Natural killer cell treated with Interleukin-12 subunit alpha and Interleukin-12 subunit beta and Interleukin-15 and Interleukin-18, amount 100 ng/mL, for 72 hours (primary cell): ENCODE results near the gene TAF4B. TPM values are rescaled to one million over a fixed set of nuclear protein-coding genes. Genes with fewer than 3 reads are reported as not detected.
"Not testable (repeated sequence)": the region's sequence is repeated elsewhere in the genome, so short reads cannot be mapped to it uniquely, and the experiment has no call there.

Source experiments
- ATAC-seq, 2 donors: fragments of 150-1000 bp; cut with Tn5 transposase in 1 of 2; sonication (Bioruptor Pico), chemical (Tn5 transposase) in 1 of 2; 2 replicates each; pipeline ENCODE4 v1.10.0; 2021
- DNase-seq: peaks from one replicate; pipeline ENCODE4 v3.0.0; 2022; ENCODE audit warnings: low spot score
- H3K27ac Mint-ChIP-seq, 2 donors: 1 replicate in 1 of 2; 2 replicates in 1 of 2; pipeline ENCODE4 v1.8.0; 2022; ENCODE audit warnings: mixed read lengths in 2 of 2, mild to moderate bottlenecking in 1 of 2, moderate library complexity in 1 of 2
- H3K27me3 Mint-ChIP-seq, 2 donors: 1 replicate in 1 of 2; 2 replicates in 1 of 2; pipeline ENCODE4 v1.8.0; 2022; ENCODE audit warnings: mixed read lengths in 2 of 2
- H3K36me3 Mint-ChIP-seq: one replicate; pipeline ENCODE4 v1.8.0; 2022; ENCODE audit warnings: mixed read lengths
- H3K4me1 Mint-ChIP-seq, 2 donors: 1 replicate in 1 of 2; 2 replicates in 1 of 2; pipeline ENCODE4 v1.8.0; 2022; ENCODE audit warnings: low read depth in 2 of 2, mixed read lengths in 2 of 2, mild to moderate bottlenecking in 1 of 2
- H3K4me3 Mint-ChIP-seq: one replicate; pipeline ENCODE4 v1.8.0; 2022; ENCODE audit warnings: mixed read lengths
- H3K9me3 Mint-ChIP-seq: 2 replicates; pipeline ENCODE4 v1.8.0; 2022; ENCODE audit warnings: mixed read lengths
- total RNA-seq, 2 donors: library from RNA; stranded (reverse); gene quantifications; one replicate each; pipeline ENCODE4 v1.2.3, GENCODE V29; 2022

TAF4B gene
- total RNA-seq: 10 to 100 TPM in 1 of 2 donors, 1 to 10 TPM in 1; 4.2 to 14.5 TPM

DNA sequence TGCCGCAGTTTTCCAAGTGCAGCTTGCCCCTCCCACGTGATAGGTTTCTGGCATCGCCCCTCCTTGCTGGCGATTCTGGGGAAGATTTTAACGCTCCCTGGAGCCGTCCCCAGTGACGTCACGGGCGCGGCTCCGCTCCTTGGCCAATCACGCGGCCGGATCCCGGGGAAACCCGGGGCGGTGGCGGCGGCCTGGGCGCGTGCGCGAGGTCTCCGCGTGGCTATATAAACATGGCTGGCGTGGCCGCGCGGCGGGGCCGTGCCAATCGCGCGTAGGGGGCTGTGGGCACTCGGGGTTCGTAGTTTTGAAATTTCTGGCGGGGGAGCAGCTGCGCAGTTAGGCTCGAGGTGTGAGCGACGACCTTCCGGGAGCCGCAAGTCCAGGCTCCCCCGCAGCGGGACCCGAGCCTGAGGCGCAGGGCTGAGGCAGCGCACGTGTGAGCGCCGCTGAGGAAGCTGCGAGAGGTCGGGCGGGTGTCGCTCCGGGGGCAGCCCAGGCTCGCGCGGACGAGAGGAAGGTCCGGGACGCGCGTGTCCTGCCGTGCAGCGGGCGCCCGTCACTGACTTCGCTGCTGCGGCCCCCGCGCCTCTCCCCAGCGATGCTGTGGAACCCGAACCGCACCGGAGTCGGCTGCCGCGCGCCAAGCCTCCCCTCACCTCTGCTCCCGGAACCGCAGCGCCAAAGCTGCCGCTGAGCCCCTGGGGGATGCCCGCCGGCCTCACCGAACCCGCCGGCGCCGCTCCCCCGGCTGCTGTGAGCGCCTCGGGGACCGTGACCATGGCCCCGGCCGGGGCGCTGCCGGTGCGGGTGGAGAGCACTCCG is at the start of gene TAF4B:
Gene TAF4B, plus strand, starts transcription at position 217 of the 822 bp plus-strand sequence. Its CDS starts 489 bp downstream, at position 706.
- Mint-ChIP-seq H3K4me3 (peak within 1 kb of the TSS; percentile 85), H3K36me3 (no peaks in the 10 kb centered on the region), H3K4me1 (peaks cover 9 to 25% of the 10 kb centered on the region in 2 donors), H3K27me3 (peaks cover 9 to 17% of the 10 kb centered on the region in 2 donors), H3K9me3 (no peaks in the 10 kb centered on the region), H3K27ac (peak within 1 kb of the TSS; percentile 66 to 70)
- ATAC-seq (peak; percentile 94 to 95), DNase-seq (peak; percentile 93)

DNA sequence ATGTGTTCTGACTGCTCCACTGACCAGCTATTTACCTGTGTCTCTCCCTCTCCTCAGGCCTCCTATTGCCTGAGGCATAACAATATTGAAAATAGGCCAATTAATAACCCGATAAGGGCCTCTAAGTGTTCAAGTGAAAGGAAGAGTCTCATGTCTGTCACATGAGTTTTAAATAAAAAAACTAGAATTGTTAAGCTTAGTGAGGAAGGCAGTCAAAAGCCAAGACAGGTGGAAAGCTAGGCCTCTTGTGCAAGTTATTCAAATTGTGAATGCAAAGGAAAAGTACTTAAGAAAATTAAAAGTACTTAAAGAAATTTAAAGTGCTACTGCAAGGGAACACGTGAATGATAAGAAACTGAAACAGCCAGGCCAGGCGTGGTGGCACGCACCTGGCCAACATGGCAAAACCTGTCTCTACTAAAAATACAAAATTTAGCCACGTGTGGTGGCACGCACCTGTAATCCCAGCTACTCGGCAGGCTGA is 44.9 kb upstream of the TAF4B start:
- no peak for ATAC-seq
- H3K27me3 Mint-ChIP-seq: no peaks in the 10 kb centered on the region

DNA sequence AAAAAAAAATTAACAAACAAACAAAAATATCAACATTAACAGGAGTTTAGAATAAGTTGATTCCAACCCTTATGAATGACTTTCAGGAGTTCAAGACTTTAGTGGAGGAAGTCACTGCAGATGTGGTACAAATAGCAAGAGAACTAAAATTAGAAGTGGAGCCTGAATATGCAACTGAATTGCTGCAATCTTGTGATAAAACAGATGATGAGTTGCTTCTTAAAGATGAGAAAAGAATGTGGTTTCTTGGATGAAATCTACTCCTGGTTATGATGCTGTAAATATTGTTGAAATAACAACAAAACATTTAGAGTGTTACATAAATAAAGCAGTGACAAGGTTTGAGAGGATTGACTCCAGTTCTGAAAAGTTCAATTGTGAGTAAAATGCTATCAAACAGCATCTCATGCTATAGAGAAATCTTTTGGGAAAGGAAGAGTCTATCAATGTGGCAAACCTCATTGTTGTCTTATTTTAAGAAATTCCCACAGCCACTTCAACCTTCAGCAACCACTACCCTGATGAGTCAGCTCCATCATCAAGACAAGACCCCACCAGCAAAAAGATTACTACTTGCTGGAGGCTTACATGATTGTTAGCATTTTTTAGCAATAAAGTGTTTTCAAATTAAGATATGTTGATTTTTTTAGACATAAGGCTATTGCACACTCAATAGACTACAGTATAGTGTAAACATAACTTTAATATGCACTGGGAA is 42.7 kb upstream of the TAF4B start:
- Mint-ChIP-seq H3K27me3 (no peaks in the 10 kb centered on the region), H3K4me3 (no peak overlapping the region)
- ATAC-seq: no peak

More for the DNA sequence above, 44.9 kb upstream of the TAF4B start:
- Mint-ChIP-seq H3K36me3 (no peaks in the 10 kb centered on the region), H3K4me3 (no peak overlapping the region), H3K27ac (no peak overlapping the region), H3K9me3 (no peaks in the 10 kb centered on the region), H3K4me1 (peaks cover 5 to 7% of the 10 kb centered on the region in 2 donors)
- DNase-seq: no peak

GRCh38 chr18:26185267-26185666 is 41.0 kb upstream of the TAF4B start:
- H3K27ac Mint-ChIP-seq: no peak overlapping the region
- ATAC-seq: no peak
- H3K4me3 Mint-ChIP-seq: no peak overlapping the region
- no peaks in the 10 kb centered on the region for H3K27me3 Mint-ChIP-seq
- H3K4me1 Mint-ChIP-seq: peaks cover 10 to 18% of the 10 kb centered on the region in 2 donors
- DNase-seq: no peak
- no peaks in the 10 kb centered on the region for H3K36me3 Mint-ChIP-seq
- H3K9me3 Mint-ChIP-seq: no peaks in the 10 kb centered on the region

More for the DNA sequence above, 42.7 kb upstream of the TAF4B start:
- Mint-ChIP-seq H3K27ac (no peak overlapping the region), H3K4me1 (peaks cover 5 to 8% of the 10 kb centered on the region in 2 donors), H3K36me3 (no peaks in the 10 kb centered on the region), H3K9me3 (no peaks in the 10 kb centered on the region)
- no peak for DNase-seq

DNA sequence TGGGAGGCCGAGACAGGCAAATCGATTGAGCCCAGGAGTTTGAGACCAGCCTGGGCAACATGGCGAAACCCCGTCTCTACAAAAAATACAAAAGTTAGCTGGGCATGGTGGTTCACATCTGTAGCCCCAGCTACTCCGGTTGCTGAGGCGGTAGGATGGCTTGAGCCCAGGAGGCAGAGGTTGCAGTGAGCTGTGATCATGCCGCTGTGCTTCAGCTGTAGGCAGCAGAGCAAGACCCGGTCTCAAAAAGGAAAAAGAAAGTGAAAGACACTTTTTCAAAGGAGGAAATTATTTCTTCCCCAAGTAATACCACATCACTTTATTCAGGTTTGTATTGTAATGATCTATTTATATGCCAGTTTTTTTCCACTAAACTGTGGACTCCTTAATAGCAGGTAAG is 35.7 kb upstream of the TAF4B start:
- Mint-ChIP-seq H3K27me3 (no peaks in the 10 kb centered on the region), H3K4me1 (peaks cover 9 to 11% of the 10 kb centered on the region in 2 donors), H3K9me3 (no peaks in the 10 kb centered on the region), H3K4me3 (peak overlapping the region; percentile 71), H3K36me3 (no peaks in the 10 kb centered on the region), H3K27ac (peak overlapping the region; percentile 61 to 85)
- peak; percentile 64 to 77 for ATAC-seq
- no peak for DNase-seq

GRCh38 chr18:26192233-26192632 is 34.0 kb upstream of the TAF4B start:
- H3K36me3 Mint-ChIP-seq: no peaks in the 10 kb centered on the region
- H3K4me1 Mint-ChIP-seq: peaks cover 9 to 11% of the 10 kb centered on the region in 2 donors
- H3K4me3 Mint-ChIP-seq: no peak overlapping the region
- no peaks in the 10 kb centered on the region for H3K9me3 Mint-ChIP-seq
- no peak overlapping the region for H3K27ac Mint-ChIP-seq
- DNase-seq (no peak), ATAC-seq (no peak)
- no peaks in the 10 kb centered on the region for H3K27me3 Mint-ChIP-seq

DNA sequence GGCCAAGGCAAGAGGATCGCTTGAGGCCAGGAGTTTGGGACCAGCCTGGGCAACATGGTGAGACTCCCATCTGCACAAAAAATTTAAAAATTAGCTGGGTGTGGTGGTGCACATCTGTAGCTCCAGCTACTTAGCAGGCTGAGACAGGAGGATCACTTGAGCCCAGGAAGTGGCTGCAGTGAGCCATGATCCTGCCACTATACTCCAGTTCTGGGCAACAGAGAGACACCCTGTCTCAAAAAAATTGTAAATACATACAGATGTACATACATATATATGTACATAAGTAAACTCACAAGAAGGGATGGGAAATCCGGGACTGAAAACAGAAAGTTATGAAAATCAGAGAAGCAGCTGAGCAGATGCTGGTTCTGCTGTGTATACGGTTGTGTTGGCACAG is 29.6 kb upstream of the TAF4B start:
- H3K27ac Mint-ChIP-seq: no peak overlapping the region
- H3K9me3 Mint-ChIP-seq: no peaks in the 10 kb centered on the region
- no peaks in the 10 kb centered on the region for H3K27me3 Mint-ChIP-seq
- no peak for ATAC-seq
- no peaks in the 10 kb centered on the region for H3K36me3 Mint-ChIP-seq
- H3K4me3 Mint-ChIP-seq: no peak overlapping the region
- H3K4me1 Mint-ChIP-seq: no peaks in the 10 kb centered on the region
- no peak for DNase-seq

GRCh38 chr18:26202001-26202400 is 24.2 kb upstream of the TAF4B start:
- not testable (repeated sequence) for ATAC-seq, H3K4me1 Mint-ChIP-seq, H3K36me3 Mint-ChIP-seq, DNase-seq, H3K27ac Mint-ChIP-seq, H3K4me3 Mint-ChIP-seq, H3K27me3 Mint-ChIP-seq, H3K9me3 Mint-ChIP-seq

- Mint-ChIP-seq H3K36me3 (no peaks in the 10 kb centered on the region), H3K27ac (no peak overlapping the region), H3K4me3 (no peak overlapping the region), H3K4me1 (no peaks in the 10 kb centered on the region), H3K9me3 (no peaks in the 10 kb centered on the region), H3K27me3 (peaks cover 6 to 8% of the 10 kb centered on the region in 2 donors)
- DNase-seq (no peak), ATAC-seq (no peak)
Measured at GRCh38 chr18:26205318-26205717, 20.9 kb upstream of the TAF4B start.

DNA sequence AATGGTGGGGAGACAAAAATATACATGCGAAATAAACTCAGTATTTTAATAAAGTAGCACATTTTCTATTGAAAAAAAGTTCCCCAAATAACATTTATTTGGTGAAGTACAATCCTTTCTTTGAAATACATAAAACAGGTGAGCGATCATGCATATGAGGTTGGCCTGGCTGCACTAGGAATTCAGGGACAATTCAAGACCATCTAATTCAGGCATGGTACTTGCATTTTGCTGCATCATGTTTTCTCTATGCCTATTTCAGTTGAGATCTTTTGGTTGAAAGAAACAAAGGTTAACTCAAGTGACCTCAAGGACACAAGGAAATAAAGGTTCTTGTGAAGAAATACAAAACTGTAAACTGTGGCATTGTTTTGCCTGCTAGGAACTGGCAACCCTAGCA is 19.8 kb upstream of the TAF4B start:
- Mint-ChIP-seq H3K9me3 (no peaks in the 10 kb centered on the region), H3K4me3 (no peak overlapping the region), H3K27ac (no peak overlapping the region), H3K36me3 (no peaks in the 10 kb centered on the region), H3K27me3 (peaks cover 6 to 8% of the 10 kb centered on the region in 2 donors), H3K4me1 (no peaks in the 10 kb centered on the region)
- no peak for ATAC-seq
- no peak for DNase-seq

GRCh38 chr18:26207937-26208336 is 18.3 kb upstream of the TAF4B start:
- Mint-ChIP-seq H3K36me3 (no peaks in the 10 kb centered on the region), H3K9me3 (no peaks in the 10 kb centered on the region), H3K4me3 (no peak overlapping the region), H3K27ac (no peak overlapping the region), H3K4me1 (no peaks in the 10 kb centered on the region), H3K27me3 (peaks cover 6 to 8% of the 10 kb centered on the region in 2 donors)
- DNase-seq (no peak), ATAC-seq (no peak)

DNA sequence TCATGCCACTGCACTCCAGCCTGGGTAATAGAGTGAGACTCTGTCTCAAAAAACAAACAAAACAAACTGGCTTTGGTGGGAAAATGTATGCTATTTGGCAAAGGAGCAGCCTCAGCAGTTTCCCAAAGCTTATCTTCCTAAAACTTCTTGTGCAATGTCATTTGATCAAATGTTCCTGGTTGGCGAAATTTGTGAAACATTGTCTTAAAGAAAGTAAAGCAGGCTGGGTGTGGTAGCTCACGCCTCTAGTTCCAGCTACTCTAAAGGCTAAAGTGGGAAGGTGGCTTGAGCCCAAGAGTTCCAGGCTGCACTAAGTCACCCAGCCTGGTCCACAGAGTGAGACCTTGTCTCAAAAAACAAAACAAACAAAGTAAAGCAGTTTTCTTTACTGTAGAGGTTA is 17.3 kb upstream of the TAF4B start:
- peaks cover 4 to 8% of the 10 kb centered on the region in 2 donors for H3K27me3 Mint-ChIP-seq
- no peak overlapping the region for H3K27ac Mint-ChIP-seq
- ATAC-seq (no peak), DNase-seq (no peak)
- H3K36me3 Mint-ChIP-seq: no peaks in the 10 kb centered on the region
- no peak overlapping the region for H3K4me3 Mint-ChIP-seq
- no peaks in the 10 kb centered on the region for H3K9me3 Mint-ChIP-seq
- H3K4me1 Mint-ChIP-seq: no peaks in the 10 kb centered on the region

DNA sequence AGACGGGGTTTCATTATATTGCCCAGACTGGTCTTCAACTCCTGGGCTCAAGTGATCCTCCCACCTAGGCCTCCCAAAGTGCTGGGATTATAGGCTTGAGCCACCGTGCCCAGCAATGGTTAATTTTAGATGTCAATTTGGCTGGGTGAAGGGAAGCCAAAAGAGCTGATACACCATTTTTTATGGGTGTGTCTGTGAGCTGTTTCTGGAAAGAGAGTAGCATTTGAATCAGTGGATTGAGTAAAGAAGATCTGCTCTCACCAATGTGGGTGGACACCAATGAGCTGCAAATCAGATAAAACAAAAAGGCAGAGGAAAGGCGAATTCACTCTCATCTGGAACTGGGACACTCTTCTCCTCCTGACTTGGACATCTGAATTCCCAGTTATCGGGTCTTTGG is 16.1 kb upstream of the TAF4B start:
- Mint-ChIP-seq H3K36me3 (no peaks in the 10 kb centered on the region), H3K9me3 (no peaks in the 10 kb centered on the region), H3K27me3 (peaks cover 4 to 6% of the 10 kb centered on the region in 2 donors), H3K4me1 (peaks cover 0 to 4% of the 10 kb centered on the region in 2 donors), H3K27ac (no peak overlapping the region), H3K4me3 (no peak overlapping the region)
- no peak for ATAC-seq
- no peak for DNase-seq
